ENCODE data around the gene SH3RF3.

The SH3RF3 gene

DNA sequence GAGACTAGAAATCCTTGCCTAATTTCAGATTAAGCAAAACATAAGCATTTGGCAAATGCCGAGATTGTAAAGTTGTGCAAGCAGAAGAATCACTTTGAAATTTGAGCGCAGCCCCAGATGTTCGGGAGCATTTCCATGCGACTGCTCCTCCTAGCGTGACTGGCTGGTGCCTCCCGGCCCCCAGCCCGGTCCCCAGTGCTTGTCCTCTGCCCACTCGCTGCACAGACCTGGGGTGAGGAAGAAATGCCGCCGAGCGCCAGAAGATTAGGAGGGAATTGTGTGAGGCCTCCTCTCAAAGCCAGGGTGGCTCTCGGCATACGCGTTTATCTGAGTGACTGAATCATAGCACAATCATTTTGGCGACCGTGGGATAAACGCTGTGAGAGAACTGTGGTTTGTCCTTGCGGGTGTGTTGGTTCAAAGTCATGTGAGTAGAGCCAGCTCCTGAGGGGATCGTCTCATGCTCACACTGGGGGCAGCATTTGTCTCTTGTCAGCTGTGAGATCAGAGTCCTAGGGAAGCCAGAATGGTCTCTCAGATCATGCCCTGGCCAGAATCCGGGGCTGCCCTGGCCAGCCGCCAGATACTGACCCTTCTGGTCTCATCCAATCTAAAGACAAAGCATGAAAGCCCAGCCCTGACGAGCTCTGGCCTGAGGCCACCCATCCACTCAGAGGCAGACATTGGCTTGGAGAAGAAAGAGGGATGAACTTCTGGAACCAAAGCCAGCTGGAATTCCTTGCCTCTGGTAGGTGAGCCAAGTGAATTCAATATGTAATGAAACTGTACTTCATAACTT is 189.3 kb downstream of the SH3RF3 start:
- peak; percentile 93 for DNase-seq

- DNase-seq = no peak
Observed at GRCh38 chr2:109318949-109319342, 189.9 kb downstream of the SH3RF3 start.

DNA sequence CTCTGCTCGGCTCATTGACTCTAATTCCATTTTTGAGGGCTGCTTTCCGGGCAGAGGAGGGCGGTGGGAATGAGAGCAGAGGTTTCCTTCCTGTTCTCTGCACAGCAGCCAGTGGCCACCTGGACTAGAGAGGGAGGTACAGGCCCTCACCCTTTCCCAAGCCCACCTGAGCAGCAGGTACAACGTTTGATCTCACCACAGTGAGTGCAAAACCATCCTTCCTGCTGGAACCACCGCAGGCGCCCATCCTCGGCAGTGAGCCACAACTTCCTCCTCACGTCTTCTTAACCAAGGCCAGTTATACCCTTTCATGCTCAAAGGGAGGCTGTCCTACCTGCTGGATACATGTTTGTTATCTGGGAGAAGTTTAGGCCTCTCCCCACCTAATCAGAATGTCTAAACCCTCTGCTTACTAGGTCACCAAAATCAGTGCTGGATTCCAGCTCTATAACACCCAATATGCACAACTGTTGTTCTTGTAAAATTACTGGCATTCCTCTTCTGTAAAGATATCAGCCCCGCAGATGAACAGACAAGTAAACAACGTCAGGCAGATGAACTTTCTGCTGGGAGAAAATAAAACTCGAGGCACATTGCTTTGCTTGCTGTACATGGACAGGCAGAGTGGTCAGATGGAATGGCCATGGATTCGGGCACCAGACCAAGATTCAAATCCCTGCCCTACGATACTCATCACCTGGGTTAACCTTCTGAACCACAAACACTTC is 191.4 kb downstream of the SH3RF3 start:
- DNase-seq = no peak

GRCh38 chr2:109321570-109321969 is 192.6 kb downstream of the SH3RF3 start:
- peak; percentile 42 for DNase-seq

- peak; percentile 96 for DNase-seq
Observed at GRCh38 chr2:109322111-109322510, 193.1 kb downstream of the SH3RF3 start.

- peak; percentile 13 for DNase-seq
Observed at GRCh38 chr2:109322641-109323040, 193.6 kb downstream of the SH3RF3 start.

DNA sequence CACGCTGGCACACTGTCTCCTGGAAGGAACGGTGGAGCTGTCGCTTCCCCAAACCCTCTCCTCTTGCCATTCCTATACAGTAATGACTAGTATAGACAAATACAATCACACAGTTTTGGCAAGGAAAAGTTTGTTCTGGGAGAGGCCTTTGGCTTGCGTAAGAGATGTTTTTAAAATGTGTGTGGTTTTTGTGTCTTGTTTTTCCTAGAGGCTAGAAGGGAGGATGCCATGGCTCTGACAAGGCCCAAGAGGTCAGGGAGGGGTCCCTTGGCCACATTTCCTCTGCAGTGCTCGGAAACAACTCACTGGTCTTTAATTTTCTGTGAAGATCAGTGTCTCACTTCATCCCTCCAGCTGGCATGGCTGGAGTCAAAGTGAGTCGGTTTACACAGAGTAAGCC is 195.9 kb downstream of the SH3RF3 start:
- DNase-seq = peak; percentile 98

- no peak for DNase-seq
Observed at GRCh38 chr2:109325570-109325969, 196.6 kb downstream of the SH3RF3 start.

DNA sequence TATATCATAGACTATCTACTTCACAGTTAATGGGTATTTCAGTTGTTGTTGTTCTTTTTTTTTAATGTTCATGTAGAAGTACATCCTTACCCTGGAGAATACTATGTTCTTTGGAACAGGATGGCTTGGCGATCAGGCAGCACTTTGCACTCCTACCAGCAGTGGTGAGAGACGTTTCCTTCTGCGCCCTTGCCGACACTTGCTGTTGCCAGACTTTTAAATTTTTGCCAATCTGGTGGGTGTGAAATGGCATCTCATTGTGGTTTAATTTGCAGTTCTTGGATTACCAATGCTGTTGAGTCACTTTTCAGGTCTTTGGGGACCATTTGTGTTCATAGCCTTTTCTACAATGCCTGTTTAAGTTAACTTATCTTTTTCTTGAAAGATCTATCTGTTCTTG is 197.3 kb downstream of the SH3RF3 start:
- DNase-seq = no peak

- peak; percentile 86 for DNase-seq
Observed at GRCh38 chr2:109330056-109330455, 201.1 kb downstream of the SH3RF3 start.

GRCh38 chr2:109331081-109331480 is 202.1 kb downstream of the SH3RF3 start:
- no peak for DNase-seq

DNA sequence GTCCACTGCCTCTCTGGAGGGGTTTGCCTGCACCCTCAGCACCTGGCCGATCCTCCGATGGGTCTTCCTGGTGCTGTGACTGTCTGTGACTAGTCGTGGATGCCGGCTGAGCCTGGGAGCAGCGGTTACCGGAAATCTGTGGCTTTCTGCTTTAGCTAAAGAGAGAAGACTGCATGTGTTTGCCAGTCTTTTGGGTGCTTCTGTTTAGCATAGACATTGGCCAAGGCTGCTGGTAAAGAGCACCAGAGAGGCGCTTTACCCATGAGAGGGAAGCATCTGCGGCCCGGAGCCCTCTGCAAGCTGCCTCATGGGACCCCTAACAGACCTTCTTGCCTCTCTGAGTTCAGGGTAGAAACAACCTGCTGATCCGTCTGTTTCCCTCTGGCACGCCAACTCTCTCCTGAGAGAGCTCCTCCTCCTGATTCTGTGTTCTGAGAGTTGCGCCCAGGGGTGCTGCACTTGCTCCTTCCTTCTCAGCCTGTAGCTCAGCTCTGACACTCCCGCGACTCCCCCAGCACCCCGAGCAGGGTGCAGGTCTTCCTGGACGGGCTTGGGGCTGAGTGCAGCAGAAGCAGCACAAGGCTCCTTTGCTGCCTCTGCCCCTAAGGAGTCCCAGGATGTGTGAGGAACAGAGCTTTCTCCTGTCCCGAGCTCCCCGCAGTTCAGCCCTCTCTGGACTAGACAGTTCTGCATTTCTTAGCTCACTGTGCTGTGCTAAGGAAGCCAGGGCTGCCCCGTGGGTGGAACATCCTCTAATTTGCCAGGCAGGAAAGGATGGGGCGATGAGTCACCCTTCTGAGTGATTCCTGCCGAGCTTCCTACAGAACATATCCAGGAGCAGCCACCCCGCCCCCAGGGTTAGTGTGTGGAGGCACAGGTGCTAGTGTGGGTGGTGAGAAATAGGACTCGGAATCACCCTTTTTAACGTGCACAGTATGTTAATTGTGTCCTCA is 203.2 kb downstream of the SH3RF3 start:
- DNase-seq = peak; percentile 98

DNA sequence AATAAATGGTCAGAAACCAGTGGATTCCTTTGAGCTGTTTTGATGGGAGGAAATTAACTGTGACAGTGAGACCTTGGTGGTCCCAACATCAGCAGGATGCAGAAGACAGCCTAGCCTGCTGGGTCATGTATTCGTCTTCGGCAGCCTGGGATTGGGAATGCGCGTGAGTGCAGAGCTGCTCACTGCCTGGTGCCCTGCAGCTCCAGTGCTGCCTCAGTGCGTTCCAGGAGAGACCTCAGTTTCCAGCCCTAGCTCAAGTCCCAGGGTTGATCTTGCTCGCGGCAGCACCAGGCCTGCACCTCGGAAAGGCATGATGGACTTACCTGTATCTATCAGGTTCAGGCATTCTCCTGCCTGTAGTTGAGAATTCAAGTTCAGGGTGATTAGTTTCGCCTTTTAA is 203.9 kb downstream of the SH3RF3 start:
- no peak for DNase-seq

GRCh38 chr2:109333414-109334210 is 204.6 kb downstream of the SH3RF3 start:
- DNase-seq = peak; percentile 46

GRCh38 chr2:109335631-109336176 is 206.7 kb downstream of the SH3RF3 start:
- DNase-seq = peak; percentile 89

DNA sequence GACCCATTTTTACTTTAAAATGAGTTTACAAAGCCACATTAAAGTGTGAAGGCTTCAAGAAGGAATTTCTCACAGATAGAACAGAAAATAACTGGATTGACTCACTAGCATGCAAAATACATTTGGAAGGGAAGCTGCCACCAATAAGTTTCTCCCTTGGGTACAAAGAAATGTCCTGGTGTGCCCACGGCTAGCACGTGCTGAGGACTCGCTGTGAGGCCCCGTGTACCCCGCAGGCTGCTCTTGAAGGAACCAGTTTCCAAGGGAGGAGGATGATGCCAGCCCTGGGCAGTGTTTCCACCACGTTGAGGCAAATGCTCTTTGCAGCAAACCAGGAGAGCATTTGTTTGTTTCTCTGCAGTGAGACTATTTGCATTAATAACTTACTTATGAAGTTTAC is 207.3 kb downstream of the SH3RF3 start:
- no peak for DNase-seq

DNA sequence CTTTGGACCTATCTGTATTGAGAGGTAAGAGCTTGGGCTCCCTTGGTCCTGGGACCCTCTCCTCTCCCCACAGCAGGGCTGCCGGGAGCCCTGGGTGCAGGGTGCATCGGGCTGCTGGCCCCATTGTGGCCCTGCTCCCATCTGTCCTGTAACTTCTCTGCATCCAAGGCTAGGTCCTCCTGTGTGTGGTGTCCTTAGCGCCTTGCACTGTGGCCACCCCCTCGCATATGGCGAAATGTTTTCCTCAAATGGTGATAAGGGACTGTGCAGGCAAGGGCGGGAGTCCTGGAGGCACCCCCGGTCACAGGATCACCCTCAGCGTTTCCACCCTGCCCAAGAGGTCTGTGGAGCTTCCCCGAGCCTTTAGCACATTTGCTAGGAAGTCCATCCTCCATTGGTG is 208.2 kb downstream of the SH3RF3 start:
- no peak for DNase-seq

DNA sequence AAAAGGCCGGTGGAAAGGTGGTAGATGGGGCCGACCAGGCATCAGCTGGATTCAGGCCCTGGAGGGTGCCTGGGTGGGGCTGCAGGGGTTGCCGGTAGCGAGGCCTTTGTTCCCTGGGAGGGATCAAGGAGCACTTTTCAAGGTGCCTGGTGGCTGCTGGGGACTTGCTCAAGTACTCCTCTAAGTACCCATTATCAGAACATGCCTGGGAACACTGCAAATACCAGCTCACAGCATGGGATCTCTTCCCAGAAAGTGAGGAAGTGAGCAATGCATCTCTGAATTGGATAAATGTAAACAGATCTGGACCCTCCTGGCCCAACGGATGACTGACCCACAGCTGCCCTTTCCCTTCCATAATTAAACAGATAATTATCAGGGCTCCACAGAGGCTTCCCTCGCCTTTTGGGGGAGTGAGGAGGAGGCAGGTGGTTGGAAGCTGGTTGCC is 210.5 kb downstream of the SH3RF3 start:
- peak; percentile 84 for DNase-seq

GRCh38 chr2:109340381-109340780 is 211.4 kb downstream of the SH3RF3 start:
- no peak for DNase-seq

DNA sequence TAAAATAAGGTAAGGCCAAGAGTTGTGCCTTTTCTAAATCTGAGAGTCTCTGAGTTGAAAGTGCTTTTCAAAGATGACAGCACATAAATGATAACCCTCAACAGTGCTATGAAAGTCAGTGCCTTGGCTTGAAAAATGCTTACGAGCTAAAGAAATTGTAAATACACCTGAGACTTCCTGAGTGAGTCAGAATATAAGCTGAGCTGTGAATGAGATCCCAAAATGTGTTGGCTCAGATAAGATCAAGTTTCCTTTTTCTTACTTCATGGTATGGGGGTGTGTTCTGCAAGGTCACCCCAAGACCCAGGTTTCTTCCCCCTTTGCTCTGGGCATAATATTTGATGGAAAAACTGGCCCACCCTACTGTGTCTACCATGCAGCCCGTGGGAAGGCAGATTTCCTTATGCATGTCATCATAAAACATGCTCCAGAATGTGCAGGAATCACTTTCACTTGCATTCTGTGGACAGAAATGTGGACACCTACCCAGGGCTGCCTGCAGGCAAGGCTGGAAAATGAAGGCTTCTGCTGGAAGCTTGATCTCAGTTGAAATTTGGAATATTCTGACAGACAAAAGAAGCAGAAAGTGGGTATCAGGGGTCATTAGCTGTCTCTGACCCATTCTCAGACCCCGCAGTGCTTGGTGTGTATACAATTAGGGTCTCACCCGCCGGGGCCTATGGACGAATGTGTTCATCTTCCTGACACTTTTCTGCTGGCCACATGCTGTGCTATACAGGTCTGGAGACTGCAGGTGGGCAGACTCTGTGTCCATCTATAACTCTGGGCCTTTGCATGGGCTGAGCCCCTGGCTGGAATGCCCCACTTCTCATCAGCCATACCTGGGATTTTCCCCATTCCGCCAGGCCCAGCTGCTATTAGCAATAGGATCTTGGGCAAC is 212.6 kb downstream of the SH3RF3 start:
- DNase-seq = no peak
